Keratinocyte (primary cell): ENCODE measurements around the gene FOXK1. TPM values are rescaled to one million over a fixed set of nuclear protein-coding genes. Genes with fewer than 3 reads are reported as not detected.

Experiments used
- DNase-seq: peaks from one replicate; pipeline ENCODE4 v3.0.0-alpha.2; 2011; ENCODE audit warnings: low read depth, missing footprints, low spot score
- FAIRE-seq: peaks from 2 replicates; lab custom pipeline; 2011; peaks lifted over from hg19 to GRCh38; lab: Jason Lieb, UNC
- H2AFZ ChIP-seq: 2 replicates; pipeline ENCODE4 v1.6.0; 2012; ENCODE audit warnings: low read length, control low read depth, inconsistent platforms; ENCODE audit not compliant: control insufficient read depth
- H3K27ac ChIP-seq: 2 replicates; pipeline ENCODE4 v1.5.1; 2011; ENCODE audit warnings: low read length; ENCODE audit not compliant: control insufficient read depth, insufficient read depth
- H3K27me3 ChIP-seq: 3 replicates; pipeline ENCODE4 v1.6.0; 2011; ENCODE audit warnings: low read length; ENCODE audit not compliant: control insufficient read depth, insufficient read depth; ENCODE audit errors: extremely low read depth
- H3K36me3 ChIP-seq, 2 experiments: 2 replicates in 1 of 2; 3 replicates in 1 of 2; pipeline ENCODE4 v1.5.1; 2011; ENCODE audit warnings: low read length in 2 of 2, mild to moderate bottlenecking in 1 of 2; ENCODE audit not compliant: control insufficient read depth in 2 of 2, insufficient read depth in 2 of 2; ENCODE audit errors: extremely low read depth in 1 of 2
- H3K4me1 ChIP-seq: 3 replicates; pipeline ENCODE4 v1.5.1; 2011; ENCODE audit warnings: low read length; ENCODE audit not compliant: control insufficient read depth, insufficient read depth; ENCODE audit errors: extremely low read depth
- H3K4me2 ChIP-seq: 3 replicates; pipeline ENCODE4 v1.6.0; 2011; ENCODE audit warnings: low read depth, low read length; ENCODE audit not compliant: control insufficient read depth, insufficient read depth; ENCODE audit errors: extremely low read depth
- H3K4me3 ChIP-seq, 3 experiments: fragments of 200-600 bp in 1 of 3; sonication (generic) in 1 of 3; 2 replicates in 2 of 3; 3 replicates in 1 of 3; pipeline ENCODE4 v1.5.1; 2011 to 2016; ENCODE audit warnings: low read length in 3 of 3, mild to moderate bottlenecking in 3 of 3, control low read depth in 2 of 3, inconsistent platforms in 1 of 3, low read depth in 1 of 3, mixed read lengths in 1 of 3, mixed run types in 1 of 3, moderate library complexity in 1 of 3; ENCODE audit not compliant: control insufficient read depth in 2 of 3, insufficient read depth in 2 of 3; ENCODE audit errors: extremely low read depth in 1 of 3
- H3K79me2 ChIP-seq: 2 replicates; pipeline ENCODE4 v1.6.0; 2012; ENCODE audit warnings: low read length; ENCODE audit not compliant: control insufficient read depth, insufficient read depth
- H3K9ac ChIP-seq: 3 replicates; pipeline ENCODE4 v1.6.0; 2011; ENCODE audit warnings: low read length; ENCODE audit not compliant: control insufficient read depth, insufficient read depth; ENCODE audit errors: extremely low read depth
- H3K9me1 ChIP-seq: 3 replicates; pipeline ENCODE4 v1.6.0; 2011; ENCODE audit warnings: low read length; ENCODE audit not compliant: control insufficient read depth, insufficient read depth; ENCODE audit errors: extremely low read depth
- H3K9me3 ChIP-seq: 2 replicates; pipeline ENCODE4 v1.5.1; 2012; ENCODE audit warnings: low read depth, low read length; ENCODE audit not compliant: control insufficient read depth
- H4K20me1 ChIP-seq: 3 replicates; pipeline ENCODE4 v1.6.0; 2011; ENCODE audit warnings: low read length; ENCODE audit not compliant: control insufficient read depth, insufficient read depth; ENCODE audit errors: extremely low read depth
- EZH2 ChIP-seq: IDR thresholded peaks from one replicate; pipeline ENCODE4 v1.6.1; 2012; ENCODE audit warnings: inconsistent platforms, mild to moderate bottlenecking, low read length, moderate library complexity
- dilution Hi-C: fragments of 300-500 bp; cut with MboI; formaldehyde crosslinking; loops from one replicate; pipeline ENCODE4 v1.7.0; 2020; ENCODE audit warnings: low sequenced_read_pairs; ENCODE audit not compliant: extremely low pct_ligation_motif_present
- polyA plus RNA-seq, 5 experiments: library from polyadenylated mRNA; depleted of rRNA in 3 of 5; stranded (reverse) in 3 of 5; stranded (forward) in 1 of 5; unstranded in 1 of 5; fragments of >200 nt; gene quantifications; 1 replicate in 1 of 5; 2 replicates in 3 of 5; 3 replicates in 1 of 5; pipeline versions ENCODE4 v1.2.1 to v1.2.3, GENCODE V29; 2011 to 2012; ENCODE audit warnings: missing spikeins in 2 of 5, low read depth in 1 of 5, low replicate concordance in 1 of 5
- TF ChIP-seq, protein P1 (sequence below), 3 experiments: IDR thresholded peaks in 1 of 3; conservative IDR thresholded peaks in 1 of 3; optimal IDR thresholded peaks in 1 of 3; 2 replicates in 2 of 3; 3 replicates in 1 of 3; pipeline versions ENCODE3 to v1.5.1; 2011; ENCODE audit warnings: low read length in 3 of 3, mild to moderate bottlenecking in 3 of 3, moderate library complexity in 2 of 3, control low read depth in 1 of 3, inconsistent platforms in 1 of 3; ENCODE audit not compliant: insufficient read depth in 2 of 3; ENCODE audit errors: extremely low read depth in 1 of 3

Gene FOXK1
- polyA plus RNA-seq, 1 donor (not counting 4 experiments of a cell fraction or from before 2014, with no cell fraction given) = 4.4 TPM

DNA sequence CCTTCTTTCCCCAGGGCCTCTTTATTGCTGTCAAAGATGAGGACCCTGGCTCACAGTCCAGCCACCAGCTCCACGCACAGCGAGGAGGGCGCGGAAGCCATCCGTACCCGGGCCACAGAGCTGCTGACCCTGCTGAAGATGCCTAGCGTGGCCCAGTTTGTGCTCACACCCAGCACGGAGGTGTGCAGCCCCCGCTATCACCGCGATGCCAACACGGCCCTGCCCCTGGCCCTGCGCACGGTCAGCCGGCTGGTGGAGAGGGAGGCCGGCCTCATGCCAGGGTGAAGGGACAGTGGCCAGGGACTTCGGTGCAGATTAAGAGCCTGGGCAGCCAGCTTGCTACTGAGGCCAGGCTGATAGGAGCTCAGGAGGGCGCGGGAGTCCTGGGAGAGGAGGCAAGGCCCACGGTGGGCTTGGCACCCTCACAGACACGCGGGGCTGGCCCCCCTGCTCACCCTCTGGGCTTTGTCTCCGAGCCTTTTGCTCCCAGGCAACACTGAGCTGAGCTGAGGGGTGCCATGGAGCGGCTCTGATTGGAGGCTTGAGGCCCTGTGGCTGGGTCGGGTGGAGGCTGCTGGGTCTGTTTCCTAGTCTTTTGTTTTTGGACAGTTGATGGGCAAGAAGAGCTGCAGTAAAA lies 109.1 kb downstream of the FOXK1 start:
- TF ChIP-seq, protein P1, sequence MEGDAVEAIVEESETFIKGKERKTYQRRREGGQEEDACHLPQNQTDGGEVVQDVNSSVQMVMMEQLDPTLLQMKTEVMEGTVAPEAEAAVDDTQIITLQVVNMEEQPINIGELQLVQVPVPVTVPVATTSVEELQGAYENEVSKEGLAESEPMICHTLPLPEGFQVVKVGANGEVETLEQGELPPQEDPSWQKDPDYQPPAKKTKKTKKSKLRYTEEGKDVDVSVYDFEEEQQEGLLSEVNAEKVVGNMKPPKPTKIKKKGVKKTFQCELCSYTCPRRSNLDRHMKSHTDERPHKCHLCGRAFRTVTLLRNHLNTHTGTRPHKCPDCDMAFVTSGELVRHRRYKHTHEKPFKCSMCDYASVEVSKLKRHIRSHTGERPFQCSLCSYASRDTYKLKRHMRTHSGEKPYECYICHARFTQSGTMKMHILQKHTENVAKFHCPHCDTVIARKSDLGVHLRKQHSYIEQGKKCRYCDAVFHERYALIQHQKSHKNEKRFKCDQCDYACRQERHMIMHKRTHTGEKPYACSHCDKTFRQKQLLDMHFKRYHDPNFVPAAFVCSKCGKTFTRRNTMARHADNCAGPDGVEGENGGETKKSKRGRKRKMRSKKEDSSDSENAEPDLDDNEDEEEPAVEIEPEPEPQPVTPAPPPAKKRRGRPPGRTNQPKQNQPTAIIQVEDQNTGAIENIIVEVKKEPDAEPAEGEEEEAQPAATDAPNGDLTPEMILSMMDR (optimal IDR thresholded peaks at IDR 0.05 in 1 of 3, IDR thresholded peaks at IDR 0.05 in 1 of 3, conservative IDR thresholded peaks at IDR 0.05 in 1 of 3; ENCODE audit: extremely low read depth in 1 of 3, insufficient read depth in 2 of 3, low read length in 3 of 3) = no peak
- TF ChIP-seq EZH2 = no peak
- dilution Hi-C loops = no loop called here

DNA sequence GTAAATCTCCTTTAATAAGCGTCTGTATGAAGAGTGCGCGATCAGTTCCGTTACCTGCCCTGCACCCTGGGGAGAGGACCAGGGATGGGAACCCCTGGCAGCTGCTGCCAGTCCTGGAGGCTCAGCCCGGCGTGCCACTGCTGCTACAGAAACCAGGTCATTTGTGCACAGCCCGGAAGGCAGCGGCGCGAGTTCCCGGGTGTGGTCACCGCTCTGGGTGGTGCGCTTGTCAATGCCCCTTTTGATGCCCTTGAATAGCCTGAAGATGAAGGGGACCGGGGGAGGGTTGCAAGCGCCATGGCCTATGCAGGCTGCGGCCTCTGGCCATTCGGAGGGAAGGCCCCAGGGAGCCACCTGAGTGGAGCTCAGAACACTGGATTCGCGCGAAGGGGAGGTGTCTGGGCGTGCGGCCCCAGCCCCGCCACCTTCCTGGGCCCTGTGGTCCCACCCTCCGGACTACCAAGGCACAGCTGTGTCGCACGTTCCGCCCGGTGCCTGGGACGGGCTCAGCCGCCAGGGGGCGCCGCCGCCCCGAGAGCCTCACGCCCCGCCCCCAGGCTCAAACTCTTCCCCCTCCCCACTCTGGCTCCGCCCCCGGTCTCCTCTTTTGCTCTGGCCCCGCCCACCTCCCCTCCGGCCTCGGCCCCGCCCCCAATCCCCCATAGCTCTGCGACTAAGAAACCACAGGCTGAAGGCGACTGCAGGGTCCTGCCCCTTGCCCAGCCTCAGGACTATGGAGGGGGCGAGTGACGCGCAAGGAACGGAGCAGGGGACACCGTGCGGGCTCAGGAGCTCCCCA lies 109.8 kb downstream of the FOXK1 start:
- Histone ChIP-seq H3K9me1 (no peaks in the 10 kb centered on the region), H3K36me3 (peaks cover 18 to 29% of the 10 kb centered on the region in 2 experiments), H3K27ac (no peak overlapping the region), H3K9ac (no peak overlapping the region), H3K4me2 (no peak overlapping the region), H3K4me3 (no peak overlapping the region), H3K4me1 (no peaks in the 10 kb centered on the region), H3K27me3 (no peaks in the 10 kb centered on the region), H4K20me1 (no peaks in the 10 kb centered on the region), H3K9me3 (no peaks in the 10 kb centered on the region), H3K79me2 (no peaks in the 10 kb centered on the region), H2AFZ (no peak overlapping the region)
- no peak for TF ChIP-seq EZH2
- TF ChIP-seq, protein P1 (optimal IDR thresholded peaks at IDR 0.05 in 1 of 3, IDR thresholded peaks at IDR 0.05 in 1 of 3, conservative IDR thresholded peaks at IDR 0.05 in 1 of 3; ENCODE audit: extremely low read depth in 1 of 3, insufficient read depth in 2 of 3, low read length in 3 of 3) = peak in 2 of 3 experiments; percentile 55 to 64
- dilution Hi-C loops = no loop called here
- DNase-seq (no peak), FAIRE-seq (no peak)

More for the DNA sequence above, 109.1 kb downstream of the FOXK1 start:
- no peak overlapping the region for H3K27ac ChIP-seq
- no peak for FAIRE-seq
- DNase-seq = no peak
- no peaks in the 10 kb centered on the region for H3K9me1 ChIP-seq
- no peaks in the 10 kb centered on the region for H3K4me1 ChIP-seq
- H3K79me2 ChIP-seq = no peaks in the 10 kb centered on the region
- H3K4me2 ChIP-seq = no peak overlapping the region
- no peaks in the 10 kb centered on the region for H4K20me1 ChIP-seq
- no peak overlapping the region for H2AFZ ChIP-seq
- no peaks in the 10 kb centered on the region for H3K27me3 ChIP-seq
- no peaks in the 10 kb centered on the region for H3K9me3 ChIP-seq
- H3K9ac ChIP-seq = no peak overlapping the region
- H3K36me3 ChIP-seq = peaks cover 18 to 32% of the 10 kb centered on the region in 2 experiments
- no peak overlapping the region for H3K4me3 ChIP-seq
